ENCODE results near the gene MYL7. TPM values are rescaled to one million over a fixed set of nuclear protein-coding genes. Genes with fewer than 3 reads are reported as not detected.

The MYL7 gene
- total and polyA plus RNA-seq, 2 of the 13 experiments (the other 11 are each of a cell fraction or from before 2014, with no cell fraction given) = 1.8 TPM; not detected in 1

GRCh38 chr7:44131173-44132029 is 9.7 kb downstream of the MYL7 start (continued):
- TF ChIP-seq ELF1 (CRISPR knock-in tag; IDR thresholded peaks at IDR 0.05) = 0 out of 2 replicates have a peak, but pooled peaks have one; percentile 10
- peak; percentile 47; the same call in 1 of the 2 replicates for TF ChIP-seq HNF1B (CRISPR knock-in tag; IDR thresholded peaks at IDR 0.05)
- TF ChIP-seq AGO2 (optimal IDR thresholded peaks at IDR 0.05; ENCODE audit: low read depth, low read length) = no peak
- TF ChIP-seq ZNF746 (CRISPR knock-in tag; IDR thresholded peaks at IDR 0.05) = no peak; the same call in 1 of the 2 replicates
- peak; percentile 95 for TF ChIP-seq CTCF (CRISPR knock-in tag; IDR thresholded peaks at IDR 0.05)
- TF ChIP-seq ZNF556 (CRISPR knock-in tag; IDR thresholded peaks at IDR 0.05; ENCODE audit: borderline replicate concordance) = no peak; the same call in 1 of the 2 replicates
- 0 out of 2 replicates have a peak, but pooled peaks have one; percentile 16 for TF ChIP-seq ELF3 (CRISPR knock-in tag; IDR thresholded peaks at IDR 0.05)
- peak; percentile 24; the same call in 1 of the 2 replicates for TF ChIP-seq MEIS2 (CRISPR knock-in tag; IDR thresholded peaks at IDR 0.05)
- TF ChIP-seq SSRP1 (CRISPR knock-in tag; IDR thresholded peaks at IDR 0.05) = 0 out of 2 replicates have a peak, but pooled peaks have one; percentile 48
- peak; percentile 62; the same call in 1 of the 2 replicates for TF ChIP-seq ARID4A (CRISPR knock-in tag; IDR thresholded peaks at IDR 0.05; ENCODE audit: borderline replicate concordance)
- 0 out of 2 replicates have a peak, but pooled peaks have one; percentile 35 for TF ChIP-seq ZMAT3 (CRISPR knock-in tag; conservative IDR thresholded peaks at IDR 0.05)
- TF ChIP-seq PLRG1 (conservative IDR thresholded peaks at IDR 0.05) = no peak
- TF ChIP-seq ZBTB1 (CRISPR knock-in tag; IDR thresholded peaks at IDR 0.05; ENCODE audit: borderline replicate concordance) = no peak
- TF ChIP-seq ZNF552 (CRISPR knock-in tag; IDR thresholded peaks at IDR 0.05; ENCODE audit: borderline replicate concordance) = no peak
- TF ChIP-seq NFYB (CRISPR knock-in tag; IDR thresholded peaks at IDR 0.05) = peak; percentile 71
- no peak for TF ChIP-seq ZNF30 (CRISPR knock-in tag; IDR thresholded peaks at IDR 0.05)
- no peak for TF ChIP-seq ZNF234 (CRISPR knock-in tag; conservative IDR thresholded peaks at IDR 0.05)
- TF ChIP-seq SMAD9 (CRISPR knock-in tag; IDR thresholded peaks at IDR 0.05) = no peak
- TF ChIP-seq NCOR1 (IDR thresholded peaks at IDR 0.05; ENCODE audit: borderline replicate concordance, low read length) = peak; percentile 69; the same call in 1 of the 2 replicates
- TF ChIP-seq DNMT3B (CRISPR knock-in tag; conservative IDR thresholded peaks at IDR 0.05) = peak; percentile 68; the same call in 1 of the 2 replicates
- TF ChIP-seq ZNF772 (CRISPR knock-in tag; IDR thresholded peaks at IDR 0.05) = peak; percentile 57; the same call in 1 of the 2 replicates
